A549 (cell line): ENCODE results near the gene P4HB. TPM values are rescaled to one million over a fixed set of nuclear protein-coding genes. Genes with fewer than 3 reads are reported as not detected.

Experiments
- ATAC-seq, 2 experiments: fragments of 200-7000 bp in 1 of 2; fragments of >200 bp in 1 of 2; cut with Nextera tagmentation in 1 of 2; cut with Tn5 transposase in 1 of 2; 3 replicates each; pipeline versions ENCODE4 v1.8.0 to v1.9.1; 2018 to 2020; ENCODE audit warnings: mild to moderate bottlenecking in 1 of 2, moderate library complexity in 1 of 2
- CTCF ChIA-PET: fragments of 300-600 bp; sonication (Branson Sonifier 250); formaldehyde crosslinking; extraction: SDS; loops from one replicate; lab custom pipeline; 2021; ENCODE audit warnings: antibody characterized with exemption, inconsistent platforms; lab: Yijun Ruan, JAX
- POLR2A ChIA-PET: fragments of 350-600 bp; formaldehyde crosslinking; extraction: SDS; loops from one replicate; lab custom pipeline; 2021; ENCODE audit warnings: antibody characterized with exemption, inconsistent platforms; lab: Yijun Ruan, JAX
- DNase-seq, 2 experiments: peaks; one replicate each; pipeline versions ENCODE4 v3.0.0 to v3.0.0-alpha.2; 2011 to 2016; ENCODE audit warnings: low read depth in 1 of 2, low spot score in 1 of 2
- FAIRE-seq: peaks from 2 replicates; lab custom pipeline; 2011; peaks lifted over from hg19 to GRCh38; lab: Jason Lieb, UNC
- H3K27ac ChIP-seq, 2 experiments: fragments of >200 bp; sonication (Bioruptor Twin); formaldehyde crosslinking; 3 replicates each; pipeline ENCODE4 v1.5.1; 2016 to 2017
- H3K4me1 ChIP-seq: fragments of >200 bp; sonication (Bioruptor Twin); formaldehyde crosslinking; 3 replicates; pipeline ENCODE4 v1.6.1; 2016
- H3K4me2 ChIP-seq: fragments of >200 bp; sonication (Bioruptor Twin); formaldehyde crosslinking; 3 replicates; pipeline ENCODE4 v1.6.1; 2016
- H3K4me3 ChIP-seq: fragments of >200 bp; sonication (Bioruptor Twin); formaldehyde crosslinking; 3 replicates; pipeline ENCODE4 v1.5.1; 2016
- H3K9me3 ChIP-seq: fragments of >200 bp; sonication (Bioruptor Twin); formaldehyde crosslinking; 3 replicates; pipeline ENCODE4 v1.6.1; 2016
- ATOH8 ChIP-seq: fragments of 250-450 bp; sonication (Bioruptor Pico); IDR thresholded peaks from 2 replicates; pipeline ENCODE4 v1.5.0; 2020; ENCODE audit warnings: low read depth, mild to moderate bottlenecking, moderate library complexity
- BCL3 ChIP-seq: fragments of >200 bp; sonication (Bioruptor Twin); formaldehyde crosslinking; IDR thresholded peaks from 3 replicates; pipeline ENCODE4 v1.6.1; 2016
- CBX2 ChIP-seq: fragments of 200-600 bp; sonication (generic); IDR thresholded peaks from 2 replicates; pipeline ENCODE4 v1.6.1; 2016; ENCODE audit warnings: low read depth, mild to moderate bottlenecking, borderline replicate concordance
- CEBPB ChIP-seq, 2 experiments: fragments of >200 bp in 1 of 2; sonication (Bioruptor Twin) in 1 of 2; formaldehyde crosslinking in 1 of 2; IDR thresholded peaks; 2 replicates each; pipeline ENCODE4 v1.6.1; 2012 to 2016
- CHD2 ChIP-seq: fragments of 150-350 bp; IDR thresholded peaks from 2 replicates; pipeline ENCODE4 v1.6.1; 2014; ENCODE audit warnings: low read length; ENCODE audit not compliant: partially characterized antibody
- E2F6 ChIP-seq: IDR thresholded peaks from 2 replicates; pipeline ENCODE4 v1.6.1; 2012; ENCODE audit warnings: low read depth, borderline replicate concordance
- EHF ChIP-seq: fragments of 250-450 bp; sonication (Bioruptor Pico); IDR thresholded peaks from 2 replicates; pipeline ENCODE4 v1.5.0; 2020; ENCODE audit warnings: mild to moderate bottlenecking
- ELK1 ChIP-seq: fragments of 150-350 bp; IDR thresholded peaks from 2 replicates; pipeline ENCODE4 v1.6.1; 2014; ENCODE audit warnings: low read depth, mild to moderate bottlenecking, low read length
- EP300 ChIP-seq, 2 experiments: fragments of >200 bp; sonication (Bioruptor Twin); formaldehyde crosslinking; IDR thresholded peaks; 2 replicates in 1 of 2; 3 replicates in 1 of 2; pipeline ENCODE4 v1.6.1; 2016 to 2017
- ESRRA ChIP-seq: fragments of 150-350 bp; IDR thresholded peaks from 2 replicates; pipeline ENCODE4 v1.6.1; 2014; ENCODE audit warnings: mild to moderate bottlenecking, low read length, borderline replicate concordance
- FOSL2 ChIP-seq, 2 experiments: fragments of 450-650 bp in 1 of 2; fragments of >200 bp in 1 of 2; sonication (Bioruptor Twin) in 1 of 2; formaldehyde crosslinking; IDR thresholded peaks; 2 replicates each; pipeline versions ENCODE4 v1.5.0 to v1.6.1; 2016 to 2020; ENCODE audit warnings: mild to moderate bottlenecking in 1 of 2, moderate library complexity in 1 of 2
- FOXS1 ChIP-seq: fragments of 250-450 bp; sonication (Bioruptor Pico); IDR thresholded peaks from 2 replicates; pipeline ENCODE4 v1.5.0; 2020; ENCODE audit warnings: mild to moderate bottlenecking, moderate library complexity
- HEYL ChIP-seq: fragments of 250-450 bp; sonication (Bioruptor Pico); IDR thresholded peaks from 2 replicates; pipeline ENCODE4 v1.8.0; 2021; ENCODE audit warnings: mild to moderate bottlenecking, moderate library complexity
- HOXA7 ChIP-seq: fragments of 250-450 bp; sonication (Bioruptor Pico); IDR thresholded peaks from 2 replicates; pipeline ENCODE4 v1.5.0; 2020; ENCODE audit warnings: mild to moderate bottlenecking, moderate library complexity
- JUN ChIP-seq, 2 experiments: fragments of >200 bp; sonication (Bioruptor Twin); formaldehyde crosslinking; IDR thresholded peaks; 2 replicates in 1 of 2; 3 replicates in 1 of 2; pipeline ENCODE4 v1.6.1; 2016 to 2017
- JUNB ChIP-seq: fragments of >200 bp; sonication (Bioruptor Twin); formaldehyde crosslinking; IDR thresholded peaks from 2 replicates; pipeline ENCODE4 v1.6.1; 2016
- KDM1A ChIP-seq: fragments of 200-600 bp; sonication (generic); IDR thresholded peaks from 2 replicates; pipeline ENCODE4 v1.6.1; 2016; ENCODE audit warnings: low read depth, mild to moderate bottlenecking
- KDM5A ChIP-seq: fragments of 200-600 bp; sonication (generic); IDR thresholded peaks from 2 replicates; pipeline ENCODE4 v1.6.1; 2016; ENCODE audit warnings: antibody characterized with exemption, mild to moderate bottlenecking
- MAFK ChIP-seq: fragments of 450-650 bp; IDR thresholded peaks from 2 replicates; pipeline ENCODE4 v1.6.1; 2014; ENCODE audit not compliant: partially characterized antibody
- MAZ ChIP-seq: fragments of 150-350 bp; IDR thresholded peaks from 2 replicates; pipeline ENCODE4 v1.6.1; 2014; ENCODE audit warnings: antibody characterized with exemption, low read depth, low read length, borderline replicate concordance
- MYC ChIP-seq: IDR thresholded peaks from 2 replicates; pipeline ENCODE4 v1.6.1; 2012; ENCODE audit warnings: mild to moderate bottlenecking, inconsistent platforms, low read length, improper control_type of control experiment, borderline replicate concordance
- NFE2L2 ChIP-seq: fragments of 150-350 bp; conservative IDR thresholded peaks from 2 replicates; pipeline ENCODE4 v1.6.1; 2014; ENCODE audit warnings: low read length
- POLR2A ChIP-seq: IDR thresholded peaks from 2 replicates; pipeline ENCODE4 v1.6.1; 2012; ENCODE audit warnings: mild to moderate bottlenecking, low read length
- RAD21 ChIP-seq, 2 experiments: fragments of >200 bp in 1 of 2; sonication (Bioruptor Twin) in 1 of 2; formaldehyde crosslinking in 1 of 2; IDR thresholded peaks in 1 of 2; conservative IDR thresholded peaks in 1 of 2; 2 replicates in 1 of 2; 3 replicates in 1 of 2; pipeline ENCODE4 v1.6.1; 2012 to 2018; ENCODE audit warnings: inconsistent platforms in 1 of 2
- RARB ChIP-seq: fragments of 250-450 bp; sonication (Bioruptor Pico); IDR thresholded peaks from 2 replicates; pipeline ENCODE4 v1.8.0; 2021; ENCODE audit warnings: mild to moderate bottlenecking, moderate library complexity
- SMC3 ChIP-seq: fragments of >200 bp; sonication (Bioruptor Twin); formaldehyde crosslinking; IDR thresholded peaks from 3 replicates; pipeline ENCODE4 v1.6.1; 2018; ENCODE audit warnings: inconsistent platforms
- SREBF2 ChIP-seq: fragments of 450-650 bp; IDR thresholded peaks from 2 replicates; pipeline ENCODE4 v1.6.1; 2014; ENCODE audit warnings: mild to moderate bottlenecking, moderate library complexity
- TFCP2L1 ChIP-seq: fragments of 250-450 bp; sonication (Bioruptor Pico); IDR thresholded peaks from 2 replicates; pipeline ENCODE4 v1.5.0; 2021; ENCODE audit warnings: mild to moderate bottlenecking
- USF2 ChIP-seq: fragments of 450-650 bp; IDR thresholded peaks from 2 replicates; pipeline ENCODE4 v1.6.1; 2014; ENCODE audit warnings: antibody characterized with exemption
- ZC3H11A ChIP-seq: fragments of 450-650 bp; IDR thresholded peaks from 2 replicates; pipeline ENCODE4 v1.6.1; 2014; ENCODE audit warnings: antibody characterized with exemption, mild to moderate bottlenecking
- ZNF302 ChIP-seq: fragments of 250-450 bp; sonication (Bioruptor Pico); IDR thresholded peaks from 2 replicates; pipeline ENCODE4 v1.9.0; 2021; ENCODE audit warnings: inconsistent platforms, mild to moderate bottlenecking, moderate library complexity
- WGBS: methylation state at CpG from one replicate; pipeline ENCODE4 v1.1.6; 2017; ENCODE audit errors: missing lambda C conversion rate; 5-methylcytosine and 5-hydroxymethylcytosine counted together
- polyA plus RNA-seq, 4 experiments: library from polyadenylated mRNA; depleted of rRNA in 3 of 4; stranded (reverse); fragments of >200 nt; fragmentation: RNase III in 1 of 4; extraction: RNeasy Plus Mini Kit Qiagen cat#74134 plus additional on column Dnase treatment in 1 of 4; gene quantifications; 2 replicates in 3 of 4; 3 replicates in 1 of 4; pipeline ENCODE4 v1.2.3, GENCODE V29; 2011 to 2017
- TF ChIP-seq, protein P1 (sequence below): IDR thresholded peaks from 2 replicates; pipeline ENCODE4 v1.6.1; 2012
- TF ChIP-seq, protein P2 (sequence below): IDR thresholded peaks from 2 replicates; pipeline ENCODE4 v1.6.1; 2012

Gene P4HB
- polyA plus RNA-seq, 2 of the 4 experiments (the other 2 are of a cell fraction) = 102 to 622 TPM

- peak overlapping the region; percentile 97 to 100 for H3K27ac ChIP-seq
- 33% methylated on average over 65 of the region's 86 CpGs for WGBS
- ATAC-seq (no peak), FAIRE-seq (no peak), DNase-seq (peak; percentile 95 to 96)
- ChIA-PET CTCF (interaction anchor here (0.6 to 8.6 kb wide), 7 partner anchors 11 to 171 kb away, joined by 3 to 126 read pairs (median 3); partner anchors contain the start of gene P4HB), POLR2A (interaction anchor here (1.0 to 1.6 kb wide), 2 partner anchors 11 kb away, joined by 4 to 6 read pairs; partner anchors contain the start of gene P4HB)
- H3K9me3 ChIP-seq = no peaks in the 10 kb centered on the region
- H3K4me2 ChIP-seq = peak overlapping the region; percentile 97
- H3K4me3 ChIP-seq = peak overlapping the region; percentile 99
- H3K4me1 ChIP-seq = peaks cover 41% of the 10 kb centered on the region
- peak; percentile 95 for TF ChIP-seq FOXS1
- TF ChIP-seq MYC = peak; percentile 99
- no peak for TF ChIP-seq ELK1
- TF ChIP-seq, protein P1, sequence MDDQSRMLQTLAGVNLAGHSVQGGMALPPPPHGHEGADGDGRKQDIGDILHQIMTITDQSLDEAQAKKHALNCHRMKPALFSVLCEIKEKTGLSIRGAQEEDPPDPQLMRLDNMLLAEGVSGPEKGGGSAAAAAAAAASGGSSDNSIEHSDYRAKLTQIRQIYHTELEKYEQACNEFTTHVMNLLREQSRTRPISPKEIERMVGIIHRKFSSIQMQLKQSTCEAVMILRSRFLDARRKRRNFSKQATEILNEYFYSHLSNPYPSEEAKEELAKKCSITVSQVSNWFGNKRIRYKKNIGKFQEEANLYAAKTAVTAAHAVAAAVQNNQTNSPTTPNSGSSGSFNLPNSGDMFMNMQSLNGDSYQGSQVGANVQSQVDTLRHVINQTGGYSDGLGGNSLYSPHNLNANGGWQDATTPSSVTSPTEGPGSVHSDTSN = no peak
- no peak for TF ChIP-seq KDM5A
- TF ChIP-seq KDM1A = no peak
- TF ChIP-seq, protein P2, sequence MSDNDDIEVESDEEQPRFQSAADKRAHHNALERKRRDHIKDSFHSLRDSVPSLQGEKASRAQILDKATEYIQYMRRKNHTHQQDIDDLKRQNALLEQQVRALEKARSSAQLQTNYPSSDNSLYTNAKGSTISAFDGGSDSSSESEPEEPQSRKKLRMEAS = peak; percentile 100
- TF ChIP-seq CBX2 = no peak
- no peak for TF ChIP-seq ZC3H11A
- no peak for TF ChIP-seq FOSL2 (IDR thresholded peaks at IDR 0.05)
- TF ChIP-seq FOSL2 (CRISPR knock-in tag; IDR thresholded peaks at IDR 0.05) = peak; percentile 39; the same call in 1 of the 2 replicates
- TF ChIP-seq EHF = peak; percentile 99
- peak; percentile 77 for TF ChIP-seq POLR2A
- no peak for TF ChIP-seq HOXA7 (CRISPR knock-in tag)
- no peak for TF ChIP-seq SREBF2
- TF ChIP-seq USF2 = peak; percentile 76
- TF ChIP-seq ZNF302 (CRISPR knock-in tag) = peak; percentile 76; the same call in 1 of the 2 replicates
- no peak for TF ChIP-seq EP300 (IDR thresholded peaks at IDR 0.05)
- TF ChIP-seq ATOH8 (CRISPR knock-in tag) = peak; percentile 99
- peak; percentile 70; the same call in 1 of the 2 replicates for TF ChIP-seq TFCP2L1 (CRISPR knock-in tag)
- 0 out of 2 replicates have a peak, but pooled peaks have one; percentile 66 for TF ChIP-seq MAZ
- TF ChIP-seq NFE2L2 = no peak
- TF ChIP-seq ESRRA = no peak
- no peak for TF ChIP-seq RARB (CRISPR knock-in tag)
- peak; percentile 71 for TF ChIP-seq BCL3
- no peak for TF ChIP-seq MAFK
- no peak for TF ChIP-seq CEBPB (IDR thresholded peaks at IDR 0.05)
- no peak for TF ChIP-seq SMC3
- no peak for TF ChIP-seq JUNB
- peak; percentile 98 for TF ChIP-seq HEYL (CRISPR knock-in tag)
- TF ChIP-seq RAD21 (conservative IDR thresholded peaks at IDR 0.05 in 1 of 2, IDR thresholded peaks at IDR 0.05 in 1 of 2) = no peak; a peak in 1 of 5 replicates
- TF ChIP-seq JUN (IDR thresholded peaks at IDR 0.05) = peak; percentile 54 to 78; a peak in 3 of 5 replicates
- no peak for TF ChIP-seq CHD2
- peak; percentile 99 for TF ChIP-seq E2F6
Measured at GRCh38 chr17:81871387-81872230, 11.3 kb upstream of the P4HB start.
